Activated T-cell treated with anti-CD3 and anti-CD28 coated beads for 24 hours (primary cell): ENCODE results near the gene TRIM5.

Experiments used
- DNase-seq: peaks from one replicate; pipeline ENCODE4 v3.0.0-alpha.2; 2020; ENCODE audit warnings: low read depth

TRIM5 gene

DNA sequence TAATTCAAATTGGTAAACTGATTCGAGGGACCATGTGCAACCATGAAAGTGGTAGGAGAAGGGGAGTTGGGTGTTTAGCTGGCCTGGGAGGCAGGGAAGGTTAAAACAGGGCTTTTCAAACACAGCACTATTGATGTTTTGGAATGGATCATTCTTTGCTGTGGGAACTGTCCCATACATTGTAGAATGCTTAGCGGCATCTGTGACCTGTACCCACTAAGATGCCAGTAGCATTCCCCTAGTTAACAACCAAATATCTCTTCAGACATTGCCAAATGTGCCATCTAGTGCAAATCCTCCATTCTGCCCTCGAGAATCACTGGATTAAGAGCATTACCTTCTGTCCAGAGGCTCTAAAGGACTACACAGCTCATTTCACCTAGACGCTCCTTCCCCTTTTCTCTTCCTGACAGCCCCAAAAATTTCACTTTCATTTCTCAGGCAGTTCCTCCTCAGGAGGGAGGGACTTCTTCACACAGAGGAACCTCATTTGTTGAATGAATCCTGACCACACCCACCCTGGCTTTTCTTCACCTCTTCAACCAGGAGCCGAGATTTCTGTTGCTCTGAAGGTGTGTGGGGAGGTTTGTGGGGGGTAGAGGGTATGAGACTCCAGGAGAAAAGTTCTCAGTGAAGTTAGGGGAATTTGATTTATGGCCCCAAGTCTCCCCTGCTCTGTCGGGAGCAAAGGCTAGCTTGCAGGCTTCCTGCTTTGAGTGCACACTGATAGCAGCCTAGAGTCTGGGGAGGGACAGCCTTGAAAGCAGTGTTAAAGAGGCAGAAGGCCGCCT is 60.2 kb downstream of the TRIM5 start, which contains the start of gene TRIM34:
Gene TRIM34, plus strand, starts transcription at position 513 of the 791 bp plus-strand sequence. CDS start 7,331 bp downstream, outside the sequence.
- peak; percentile 47 for DNase-seq

DNA sequence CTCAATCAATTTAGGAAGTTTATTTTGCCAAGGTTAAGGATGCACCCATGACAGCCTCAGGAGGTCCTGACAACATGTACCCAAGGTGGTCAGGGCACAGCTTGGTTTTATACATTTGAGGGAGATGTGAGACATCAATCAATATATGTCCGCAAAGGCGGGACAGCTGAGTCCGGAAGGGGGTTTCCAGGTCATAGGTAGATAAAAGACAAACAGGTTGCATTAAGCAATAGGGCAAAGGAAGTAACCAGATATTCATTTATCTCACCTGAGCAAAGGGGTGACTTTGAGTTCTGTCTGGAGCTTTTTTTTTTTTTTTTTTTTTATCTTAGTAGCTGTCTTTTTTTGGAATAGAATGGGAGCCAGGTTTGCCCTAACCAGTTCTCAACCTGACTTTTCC is 62.1 kb downstream of the TRIM5 start:
- DNase-seq, result no peak

DNA sequence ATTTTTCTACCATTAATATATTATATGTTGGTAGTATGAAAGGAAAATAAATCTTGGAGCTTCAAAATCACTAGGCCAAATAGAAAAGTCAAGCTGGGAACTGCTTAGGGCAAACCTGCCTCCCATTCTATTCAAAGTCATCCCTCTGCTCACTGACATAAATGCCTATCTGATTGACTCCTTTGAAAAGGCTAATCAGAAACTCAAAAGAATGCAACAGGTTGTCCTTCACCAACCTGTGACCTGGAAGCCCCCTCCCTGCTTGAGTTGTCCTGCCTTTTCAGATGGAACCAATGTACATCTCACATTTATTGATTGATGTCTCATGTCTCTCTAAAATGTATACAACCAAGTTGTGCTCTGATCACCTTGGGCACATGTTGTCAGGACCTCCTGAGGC is 63.3 kb downstream of the TRIM5 start:
- no peak for DNase-seq

DNA sequence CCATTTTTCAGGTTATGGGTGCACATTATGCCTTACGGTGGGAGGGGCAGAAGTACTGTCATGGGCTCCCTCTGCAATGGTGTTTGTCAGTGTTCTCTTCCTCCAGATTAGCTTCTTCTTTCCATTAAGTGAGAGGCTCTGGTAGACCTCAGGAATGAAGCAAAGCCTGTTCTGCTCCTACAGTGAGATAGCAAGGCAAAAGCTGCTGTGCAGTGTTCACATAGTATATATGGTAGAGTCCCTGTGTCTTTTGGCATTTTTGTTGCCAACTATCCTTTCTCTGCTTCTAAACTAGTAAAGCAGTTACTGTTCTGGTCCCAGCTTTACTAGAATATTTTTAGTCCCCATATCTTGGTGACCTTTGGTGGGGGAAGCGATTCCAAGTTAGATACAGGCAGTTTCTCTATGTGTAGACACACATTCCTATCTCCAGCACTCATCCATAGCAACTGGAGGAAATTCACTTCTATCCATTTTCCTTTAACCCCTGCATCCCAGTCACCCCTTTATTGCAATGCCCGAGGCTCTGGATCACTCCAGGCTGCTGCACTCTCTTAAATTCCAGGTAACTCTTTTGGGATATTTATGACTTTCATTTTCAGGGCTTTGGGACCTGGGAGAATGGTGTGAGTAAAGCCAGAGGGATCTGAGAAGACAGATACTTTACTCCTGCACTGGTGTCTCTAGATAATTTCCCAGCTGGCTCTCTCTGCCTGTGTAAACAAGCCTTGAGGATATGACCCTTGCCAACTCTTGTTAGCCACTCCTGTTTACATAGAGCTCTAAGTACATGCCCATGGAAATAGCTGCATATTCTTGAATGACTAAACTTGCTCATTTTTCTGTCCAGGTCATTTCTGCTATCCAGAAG is 64.0 kb downstream of the TRIM5 start:
- DNase-seq, result no peak

DNA sequence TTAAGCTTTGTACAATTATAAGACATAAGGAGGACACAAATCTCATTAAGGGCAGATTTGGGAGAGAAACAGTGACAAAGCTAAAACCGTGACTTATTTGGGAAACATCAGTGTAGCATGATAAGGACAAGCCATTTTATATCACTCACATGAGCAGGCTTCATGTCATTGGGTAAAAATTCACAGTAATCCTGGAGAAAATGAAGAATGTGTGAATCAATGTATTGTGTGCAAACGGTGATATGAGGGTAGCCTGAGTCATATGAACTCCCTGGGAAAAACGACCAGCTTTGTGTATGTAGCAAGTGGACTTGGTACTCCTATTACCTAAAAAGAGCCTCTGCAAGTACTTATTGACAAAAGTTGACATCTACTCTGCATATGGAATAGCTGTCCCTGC is 66.1 kb downstream of the TRIM5 start:
- DNase-seq, result no peak
